ENCODE results near the gene FCN3. TPM values are rescaled to one million over a fixed set of nuclear protein-coding genes. Genes with fewer than 3 reads are reported as not detected.

FCN3 gene
- total RNA-seq, 1 donor from 2014 or later = not detected

- DNase-seq = no peak
These were observed 35.4 kb downstream of the FCN3 start for GRCh38 chr1:27339213-27339612.

- no peak for DNase-seq
These were observed 35.9 kb downstream of the FCN3 start for GRCh38 chr1:27338751-27339150.

GRCh38 chr1:27336756-27337155, 37.9 kb downstream of the FCN3 start:
- DNase-seq = no peak

GRCh38 chr1:27335506-27336422, 38.9 kb downstream of the FCN3 start:
- DNase-seq = no peak

GRCh38 chr1:27333717-27334279, 40.8 kb downstream of the FCN3 start:
- DNase-seq = no peak

- DNase-seq = peak; percentile 67
These were observed 41.9 kb downstream of the FCN3 start for GRCh38 chr1:27332536-27333281.

GRCh38 chr1:27331922-27332321, 42.7 kb downstream of the FCN3 start:
- DNase-seq = no peak

- DNase-seq = no peak
These were observed 43.2 kb downstream of the FCN3 start for GRCh38 chr1:27331426-27331825.

GRCh38 chr1:27330786-27331185, 43.8 kb downstream of the FCN3 start:
- no peak for DNase-seq

- no peak for DNase-seq
These were observed 46.7 kb downstream of the FCN3 start for GRCh38 chr1:27327964-27328363.

- no peak for DNase-seq
These were observed 49.3 kb downstream of the FCN3 start for GRCh38 chr1:27325286-27325685.

GRCh38 chr1:27322569-27323240, 51.9 kb downstream of the FCN3 start:
- DNase-seq = no peak

- peak; percentile 99 for DNase-seq
These were observed 52.6 kb downstream of the FCN3 start, which contains the start of gene TMEM222 for GRCh38 chr1:27321813-27322568. TMEM222 (plus strand) TSS chr1:27322163; CDS start chr1:27322198, 35 bp downstream.

Other genes with a start within 250 kb of the FCN3 start
- 5.6 and 20.1 TPM in 2 replicates for gene SLC9A1, start 219.7 kb downstream of the FCN3 start, total RNA-seq
- 32.7 and 51.4 TPM in 2 replicates for gene WDTC1, start 140.2 kb downstream of the FCN3 start, total RNA-seq
- 23.3 and 34.0 TPM in 2 replicates for gene TMEM222, start 52.7 kb downstream of the FCN3 start, total RNA-seq
- gene SYTL1, start 32.8 kb downstream of the FCN3 start, total RNA-seq = not detected in 2 replicates
- gene MAP3K6, start 7.9 kb downstream of the FCN3 start, total RNA-seq = 6.6 and 10.3 TPM in 2 replicates
- not detected in 2 replicates for gene CD164L2, start 8.5 kb upstream of the FCN3 start, total RNA-seq
- gene GPR3, start 17.8 kb upstream of the FCN3 start, total RNA-seq = 0.42 and 0.51 TPM in 2 replicates
- gene WASF2, start 115.3 kb upstream of the FCN3 start, total RNA-seq = 45.9 and 110 TPM in 2 replicates
- gene AHDC1, start 229.3 kb upstream of the FCN3 start, total RNA-seq = 7.1 and 16.0 TPM in 2 replicates

Measured in dermis blood vessel endothelial cell (primary cell).